Measurements from ENCODE around the gene YBX2. TPM values are rescaled to one million over a fixed set of nuclear protein-coding genes. Genes with fewer than 3 reads are reported as not detected.

YBX2 gene
- total RNA-seq, 1 donor from 2014 or later, result 0.43 TPM

DNA sequence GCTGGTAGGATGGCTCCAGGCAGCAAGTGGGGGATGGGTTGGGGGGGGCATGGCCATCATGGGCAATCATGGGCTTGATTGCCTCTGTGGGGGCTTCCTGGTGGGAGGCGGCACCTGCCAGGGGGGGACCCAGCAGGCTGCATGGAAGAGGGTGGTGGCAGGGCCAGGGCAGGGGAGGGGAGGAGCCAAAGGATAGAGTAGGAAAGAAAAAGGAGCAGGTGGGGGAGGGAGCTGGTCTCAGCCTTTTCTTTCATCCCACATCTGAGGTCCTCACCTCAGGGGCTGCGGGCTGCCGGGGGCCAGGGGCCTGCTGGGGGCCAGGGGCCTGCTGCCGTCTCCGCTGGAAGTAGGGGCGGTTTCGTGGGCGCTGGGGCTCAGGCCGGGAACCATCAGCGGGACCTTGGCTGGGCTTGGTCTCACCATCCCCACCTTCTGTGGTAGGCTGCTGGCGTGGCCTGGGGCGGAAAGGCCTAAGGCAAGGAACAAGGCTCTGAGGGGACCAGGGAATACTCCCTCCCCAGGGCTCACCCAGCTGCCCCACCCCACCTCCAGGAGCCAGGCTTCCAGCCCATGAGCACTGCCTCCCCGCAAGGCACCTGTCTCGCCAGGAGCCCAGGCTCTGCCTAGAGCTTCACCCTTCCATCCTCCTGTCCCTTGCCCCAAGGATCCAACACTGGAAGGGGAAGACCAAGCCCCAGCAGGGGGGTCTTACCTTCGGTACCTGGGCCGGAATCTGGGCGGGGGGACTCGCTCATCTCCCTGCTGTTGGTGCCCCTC lies 5.0 kb downstream of the YBX2 start:
- no peaks in the 10 kb centered on the region for H3K9me3 Mint-ChIP-seq

DNA sequence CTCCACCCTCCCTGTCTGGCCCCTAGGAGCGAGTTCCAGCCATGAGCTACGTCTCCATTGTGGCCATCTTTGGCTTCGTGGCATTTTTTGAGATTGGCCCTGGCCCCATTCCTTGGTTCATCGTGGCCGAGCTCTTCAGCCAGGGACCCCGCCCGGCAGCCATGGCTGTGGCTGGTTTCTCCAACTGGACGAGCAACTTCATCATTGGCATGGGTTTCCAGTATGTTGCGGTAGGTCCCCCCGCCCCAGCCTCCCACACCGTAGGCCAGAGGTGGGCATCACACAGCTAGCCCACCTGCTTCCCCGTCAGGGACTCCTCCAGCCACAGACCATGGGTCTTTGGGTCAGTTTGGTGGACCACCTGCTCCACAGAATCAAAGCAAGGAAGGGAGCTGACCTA lies 8.8 kb downstream of the YBX2 start:
- no peaks in the 10 kb centered on the region for H3K9me3 Mint-ChIP-seq
- peaks cover 11% of the 10 kb centered on the region for H3K4me1 Mint-ChIP-seq (ENCODE audit: low read depth)
- no peak overlapping the region for H3K4me3 Mint-ChIP-seq (ENCODE audit: low read depth)

More for the DNA sequence above, 5.0 kb downstream of the YBX2 start:
- Mint-ChIP-seq H3K36me3 (ENCODE audit: low read depth) (no peaks in the 10 kb centered on the region), H3K27ac (no peak overlapping the region), H3K4me3 (ENCODE audit: low read depth) (no peak overlapping the region), H3K4me1 (ENCODE audit: low read depth) (peaks cover 4% of the 10 kb centered on the region), H3K27me3 (ENCODE audit: low read depth) (peaks cover 28% of the 10 kb centered on the region)
- intact Hi-C loops (cut with micrococcal nuclease), result no loop called here
- no peak for DNase-seq (ENCODE audit: low spot score)

DNA sequence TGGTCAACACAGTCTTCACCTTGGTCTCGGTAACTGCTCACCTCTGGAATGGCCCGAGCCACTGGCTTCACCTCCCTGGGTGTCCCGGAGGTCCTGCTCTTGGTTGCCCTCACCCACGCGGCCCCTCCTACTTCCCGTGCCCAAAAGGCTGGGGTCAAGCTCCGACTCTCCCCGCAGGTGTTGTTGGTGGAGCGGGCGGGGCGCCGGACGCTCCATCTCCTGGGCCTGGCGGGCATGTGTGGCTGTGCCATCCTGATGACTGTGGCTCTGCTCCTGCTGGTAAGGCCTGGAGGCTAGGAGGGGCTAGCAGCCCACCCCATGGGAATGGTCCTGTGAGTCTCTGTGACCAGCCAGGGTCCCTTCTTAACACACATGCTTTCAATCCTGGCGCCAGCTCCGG lies 9.5 kb downstream of the YBX2 start:
- H3K4me3 Mint-ChIP-seq (ENCODE audit: low read depth), result no peak overlapping the region
- H3K4me1 Mint-ChIP-seq (ENCODE audit: low read depth), result peaks cover 15% of the 10 kb centered on the region
- H3K27me3 Mint-ChIP-seq (ENCODE audit: low read depth), result peaks cover 37% of the 10 kb centered on the region
- no peak for DNase-seq (ENCODE audit: low spot score)
- no peak overlapping the region for H3K27ac Mint-ChIP-seq
- H3K36me3 Mint-ChIP-seq (ENCODE audit: low read depth), result no peaks in the 10 kb centered on the region
- H3K9me3 Mint-ChIP-seq, result no peaks in the 10 kb centered on the region
- intact Hi-C loops (cut with micrococcal nuclease), result no loop called here

More for the DNA sequence above, 8.8 kb downstream of the YBX2 start:
- Mint-ChIP-seq H3K36me3 (ENCODE audit: low read depth) (no peaks in the 10 kb centered on the region), H3K27ac (no peak overlapping the region), H3K27me3 (ENCODE audit: low read depth) (peaks cover 34% of the 10 kb centered on the region)
- intact Hi-C loops (cut with micrococcal nuclease), result no loop called here
- no peak for DNase-seq (ENCODE audit: low spot score)

DNA sequence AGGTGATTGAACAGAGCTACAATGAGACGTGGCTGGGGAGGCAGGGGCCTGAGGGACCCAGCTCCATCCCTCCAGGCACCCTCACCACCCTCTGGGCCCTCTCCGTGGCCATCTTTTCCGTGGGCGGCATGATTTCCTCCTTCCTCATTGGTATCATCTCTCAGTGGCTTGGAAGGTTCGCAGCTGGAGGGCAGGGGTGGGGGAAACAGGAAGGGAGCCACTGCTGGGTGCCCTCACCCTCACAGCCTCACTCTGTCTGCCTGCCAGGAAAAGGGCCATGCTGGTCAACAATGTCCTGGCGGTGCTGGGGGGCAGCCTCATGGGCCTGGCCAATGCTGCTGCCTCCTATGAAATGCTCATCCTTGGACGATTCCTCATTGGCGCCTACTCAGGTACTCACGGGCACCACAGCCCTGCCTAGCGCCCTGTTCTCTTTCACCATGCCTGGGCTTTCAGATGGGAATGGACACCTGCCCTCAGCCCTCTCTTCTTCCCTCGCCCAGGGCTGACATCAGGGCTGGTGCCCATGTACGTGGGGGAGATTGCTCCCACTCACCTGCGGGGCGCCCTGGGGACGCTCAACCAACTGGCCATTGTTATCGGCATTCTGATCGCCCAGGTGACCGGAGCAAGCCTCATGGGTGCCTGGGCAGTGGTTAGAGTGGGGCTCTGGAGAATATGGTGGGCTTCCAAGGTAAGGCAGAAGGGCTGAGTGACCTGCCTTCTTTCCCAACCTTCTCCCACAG lies 10.8 kb downstream of the YBX2 start:
- Mint-ChIP-seq H3K36me3 (ENCODE audit: low read depth) (no peaks in the 10 kb centered on the region), H3K4me3 (ENCODE audit: low read depth) (no peak overlapping the region), H3K27ac (no peak overlapping the region), H3K27me3 (ENCODE audit: low read depth) (peaks cover 40% of the 10 kb centered on the region), H3K9me3 (no peaks in the 10 kb centered on the region), H3K4me1 (ENCODE audit: low read depth) (peaks cover 15% of the 10 kb centered on the region)
- intact Hi-C loops (cut with micrococcal nuclease), result no loop called here
- no peak for DNase-seq (ENCODE audit: low spot score)

DNA sequence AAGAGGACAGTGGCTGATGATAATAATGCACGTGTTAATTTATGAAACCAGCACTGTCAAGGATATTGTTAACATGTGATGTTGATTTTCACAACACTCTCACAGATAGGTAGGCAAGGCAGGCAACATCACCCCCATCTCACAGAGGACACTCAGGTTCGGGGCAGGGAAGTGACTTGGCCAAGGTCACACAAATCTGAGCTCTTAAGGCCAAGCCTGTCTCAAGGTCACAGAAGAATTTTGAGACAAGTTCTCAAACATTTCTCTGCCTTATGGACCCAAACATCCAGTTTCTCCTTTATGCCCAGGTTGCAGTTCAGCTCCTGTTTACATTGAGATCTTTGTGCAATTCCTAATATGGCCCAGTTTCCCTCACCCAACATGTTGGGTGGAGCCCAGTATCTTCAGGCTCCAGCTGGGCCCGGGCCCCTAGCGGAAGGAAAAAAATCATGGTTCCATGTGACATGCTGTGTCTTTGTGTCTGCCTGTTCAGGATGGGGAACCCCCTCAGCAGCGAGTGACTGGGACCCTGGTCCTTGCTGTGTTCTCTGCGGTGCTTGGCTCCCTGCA lies 11.6 kb downstream of the YBX2 start:
- Mint-ChIP-seq H3K4me1 (ENCODE audit: low read depth) (peaks cover 15% of the 10 kb centered on the region), H3K9me3 (no peaks in the 10 kb centered on the region), H3K27me3 (ENCODE audit: low read depth) (peaks cover 40% of the 10 kb centered on the region), H3K36me3 (ENCODE audit: low read depth) (no peaks in the 10 kb centered on the region), H3K4me3 (ENCODE audit: low read depth) (peak overlapping the region; percentile 38), H3K27ac (no peak overlapping the region)
- DNase-seq (ENCODE audit: low spot score), result no peak
- intact Hi-C loops (cut with micrococcal nuclease), result no loop called here

DNA sequence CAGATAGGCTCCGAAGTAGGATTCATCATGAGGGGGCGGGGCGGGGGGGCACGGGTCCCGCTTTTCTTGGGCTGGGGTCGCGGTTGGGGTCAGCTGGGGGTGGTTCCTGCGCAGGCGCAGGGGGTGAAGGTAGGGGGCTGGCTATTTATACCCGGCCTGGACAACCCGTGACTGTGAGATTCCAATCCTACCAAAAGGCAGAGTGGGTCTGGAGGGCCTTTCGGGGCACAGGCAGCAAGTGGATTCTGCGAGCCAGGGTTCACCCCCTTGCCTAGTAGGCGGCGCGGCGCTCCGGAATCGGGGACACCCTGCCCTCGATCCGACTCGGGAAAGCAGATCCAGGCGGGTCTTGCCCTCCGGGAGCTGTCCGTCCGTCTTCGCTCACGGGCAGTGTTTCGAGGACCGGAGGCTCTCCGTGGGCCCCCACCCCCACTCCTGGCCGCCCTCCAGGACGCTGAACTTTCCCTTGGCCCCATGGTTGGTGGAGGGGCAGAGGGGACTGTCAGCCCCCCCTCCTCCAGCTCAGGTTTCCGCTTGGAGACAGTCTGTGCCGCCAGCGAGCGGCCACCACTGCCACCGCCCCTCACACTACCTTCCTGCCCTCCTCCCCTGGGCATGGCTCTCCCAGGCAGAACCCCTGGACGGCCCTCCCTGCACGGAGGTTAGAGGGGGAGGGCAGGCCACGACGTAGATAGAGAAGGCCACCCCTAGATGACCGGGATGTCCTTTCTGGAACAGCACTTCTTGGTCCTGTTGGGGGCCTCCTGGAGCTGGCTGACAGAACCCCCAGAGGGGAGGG lies 12.3 kb downstream of the YBX2 start:
- H3K9me3 Mint-ChIP-seq, result no peaks in the 10 kb centered on the region
- H3K4me1 Mint-ChIP-seq (ENCODE audit: low read depth), result peaks cover 15% of the 10 kb centered on the region
- H3K36me3 Mint-ChIP-seq (ENCODE audit: low read depth), result no peaks in the 10 kb centered on the region
- no peak overlapping the region for H3K27ac Mint-ChIP-seq
- intact Hi-C loops (cut with micrococcal nuclease), result loop anchor here (1.0 to 2.0 kb wide), 3 partner anchors 30 to 44 kb away; partner anchors contain the start of genes ELP5 and GABARAP
- H3K4me3 Mint-ChIP-seq (ENCODE audit: low read depth), result peak overlapping the region; percentile 78
- DNase-seq (ENCODE audit: low spot score), result no peak
- peaks cover 42% of the 10 kb centered on the region for H3K27me3 Mint-ChIP-seq (ENCODE audit: low read depth)

DNA sequence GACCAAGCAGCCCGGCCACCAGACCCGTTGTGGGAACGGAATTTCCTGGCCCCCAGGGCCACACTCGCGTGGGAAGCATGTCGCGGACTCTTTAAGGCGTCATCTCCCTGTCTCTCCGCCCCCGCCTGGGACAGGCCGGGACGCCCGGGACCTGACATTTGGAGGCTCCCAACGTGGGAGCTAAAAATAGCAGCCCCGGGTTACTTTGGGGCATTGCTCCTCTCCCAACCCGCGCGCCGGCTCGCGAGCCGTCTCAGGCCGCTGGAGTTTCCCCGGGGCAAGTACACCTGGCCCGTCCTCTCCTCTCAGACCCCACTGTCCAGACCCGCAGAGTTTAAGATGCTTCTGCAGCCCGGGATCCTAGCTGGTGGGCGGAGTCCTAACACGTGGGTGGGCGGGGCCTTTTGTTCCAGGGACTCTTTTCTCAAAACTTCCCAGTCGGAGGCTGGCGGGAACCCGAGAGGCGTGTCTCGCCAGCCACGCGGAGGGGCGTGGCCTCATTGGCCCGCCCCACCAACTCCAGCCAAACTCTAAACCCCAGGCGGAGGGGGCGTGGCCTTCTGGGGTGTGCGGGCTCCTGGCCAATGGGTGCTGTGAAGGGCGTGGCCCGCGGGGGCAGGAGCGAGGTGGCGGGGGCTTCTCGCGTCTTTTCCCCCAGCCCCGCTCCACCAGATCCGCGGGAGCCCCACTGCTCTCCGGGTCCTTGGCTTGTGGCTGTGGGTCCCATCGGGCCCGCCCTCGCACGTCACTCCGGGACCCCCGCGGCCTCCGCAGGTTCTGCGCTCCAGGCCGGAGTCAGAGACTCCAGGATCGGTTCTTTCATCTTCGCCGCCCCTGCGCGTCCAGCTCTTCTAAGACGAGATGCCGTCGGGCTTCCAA lies 13.1 kb downstream of the YBX2 start, which contains the start of gene SLC2A4:
Gene SLC2A4 (plus strand): TSS at position 645 of the 879 bp plus-strand sequence. CDS start 217 bp downstream, at position 862.
- Mint-ChIP-seq H3K27ac (peak within 1 kb of the TSS; percentile 42), H3K4me1 (ENCODE audit: low read depth) (peaks cover 15% of the 10 kb centered on the region), H3K27me3 (ENCODE audit: low read depth) (peaks cover 40% of the 10 kb centered on the region), H3K36me3 (ENCODE audit: low read depth) (no peaks in the 10 kb centered on the region), H3K9me3 (no peaks in the 10 kb centered on the region), H3K4me3 (ENCODE audit: low read depth) (peak within 1 kb of the TSS; percentile 78)
- intact Hi-C loops (cut with micrococcal nuclease), result loop anchor here (1.0 to 2.0 kb wide), 3 partner anchors 29 to 43 kb away; partner anchors contain the start of genes ELP5 and GABARAP
- peak; percentile 76 for DNase-seq (ENCODE audit: low spot score)

DNA sequence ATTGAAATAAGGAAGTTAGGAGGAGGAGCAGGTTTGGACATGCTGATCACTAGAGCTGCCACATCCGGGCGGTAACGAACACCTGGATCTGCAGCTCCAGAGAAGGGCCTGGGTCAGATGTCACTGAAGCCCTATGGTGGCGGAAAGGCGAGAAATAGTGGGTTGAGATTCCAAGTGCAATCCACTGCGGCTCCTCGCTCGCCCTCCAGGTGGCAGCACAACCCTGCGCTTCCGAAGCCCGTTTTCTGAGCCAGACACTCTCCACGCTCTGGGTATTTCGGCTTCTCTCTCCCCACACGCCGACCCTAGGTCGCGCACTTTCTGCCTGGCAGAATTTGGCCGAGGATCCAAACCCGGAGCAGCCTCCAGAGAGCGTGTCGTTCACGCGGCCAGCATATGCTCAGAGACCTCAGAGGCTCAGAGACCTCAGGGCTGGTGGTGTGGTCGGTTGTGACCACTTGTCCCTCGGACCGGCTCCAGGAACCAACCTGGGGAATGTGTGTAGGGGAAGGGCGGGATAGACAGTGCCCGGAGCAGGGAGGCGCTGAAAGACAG lies 13.8 kb downstream of the YBX2 start:
- Mint-ChIP-seq H3K4me3 (ENCODE audit: low read depth) (peak overlapping the region; percentile 68), H3K9me3 (no peaks in the 10 kb centered on the region), H3K27me3 (ENCODE audit: low read depth) (peaks cover 36% of the 10 kb centered on the region), H3K4me1 (ENCODE audit: low read depth) (peaks cover 15% of the 10 kb centered on the region), H3K36me3 (ENCODE audit: low read depth) (no peaks in the 10 kb centered on the region), H3K27ac (no peak overlapping the region)
- intact Hi-C loops (cut with micrococcal nuclease), result loop anchor here (1.0 to 2.0 kb wide), 4 partner anchors 16 to 42 kb away; partner anchors contain the start of genes ELP5 and GABARAP
- peak; percentile 69 for DNase-seq (ENCODE audit: low spot score)

DNA sequence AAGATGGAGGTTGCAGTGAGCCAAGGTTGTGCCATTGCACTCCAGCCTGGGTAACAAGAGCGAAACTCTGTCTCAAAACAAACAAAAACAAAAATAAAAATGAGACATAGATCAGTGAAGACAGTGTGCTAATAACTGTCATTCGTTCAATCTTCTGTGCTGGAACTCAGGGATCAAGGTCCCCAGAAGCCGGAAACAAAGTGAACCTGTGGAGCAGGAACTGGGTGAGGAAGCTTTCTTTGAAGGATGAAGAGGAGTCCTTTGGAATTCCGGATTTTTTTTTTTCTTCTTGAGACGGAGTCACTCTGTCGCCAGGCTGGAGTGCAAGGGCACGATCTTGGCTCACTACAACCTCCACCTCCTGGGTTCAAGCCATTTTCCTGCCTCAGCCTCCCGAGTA lies 15.0 kb downstream of the YBX2 start:
- intact Hi-C loops (cut with micrococcal nuclease), result no loop called here
- Mint-ChIP-seq H3K4me3 (ENCODE audit: low read depth) (no peak overlapping the region), H3K27ac (no peak overlapping the region), H3K27me3 (ENCODE audit: low read depth) (peaks cover 36% of the 10 kb centered on the region), H3K4me1 (ENCODE audit: low read depth) (peaks cover 15% of the 10 kb centered on the region), H3K36me3 (ENCODE audit: low read depth) (no peaks in the 10 kb centered on the region), H3K9me3 (no peaks in the 10 kb centered on the region)
- DNase-seq (ENCODE audit: low spot score), result no peak

DNA sequence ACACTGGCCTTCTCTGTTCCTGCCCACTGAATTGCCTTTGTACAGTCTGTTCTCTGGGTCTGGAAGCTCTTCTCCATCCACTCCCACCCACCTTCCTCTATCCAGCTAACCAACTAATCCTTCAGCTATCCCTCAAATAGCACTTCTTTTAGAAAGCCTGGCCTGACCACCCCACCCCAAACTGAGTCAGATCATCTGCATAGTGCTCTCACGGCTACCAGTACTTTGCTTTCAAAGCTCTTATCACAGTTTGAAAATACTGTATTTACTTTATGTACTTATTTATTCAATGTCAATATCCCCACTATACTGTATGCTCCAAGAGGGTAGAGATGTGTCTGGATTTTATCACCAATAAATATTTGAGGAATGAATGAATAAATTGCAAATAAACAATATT lies 27.7 kb downstream of the YBX2 start:
- peaks cover 15% of the 10 kb centered on the region for H3K4me1 Mint-ChIP-seq (ENCODE audit: low read depth)
- H3K27ac Mint-ChIP-seq, result no peak overlapping the region
- intact Hi-C loops (cut with micrococcal nuclease), result no loop called here
- no peaks in the 10 kb centered on the region for H3K9me3 Mint-ChIP-seq
- no peak overlapping the region for H3K4me3 Mint-ChIP-seq (ENCODE audit: low read depth)
- DNase-seq (ENCODE audit: low spot score), result no peak
- H3K36me3 Mint-ChIP-seq (ENCODE audit: low read depth), result no peaks in the 10 kb centered on the region
- H3K27me3 Mint-ChIP-seq (ENCODE audit: low read depth), result peaks cover 36% of the 10 kb centered on the region

DNA sequence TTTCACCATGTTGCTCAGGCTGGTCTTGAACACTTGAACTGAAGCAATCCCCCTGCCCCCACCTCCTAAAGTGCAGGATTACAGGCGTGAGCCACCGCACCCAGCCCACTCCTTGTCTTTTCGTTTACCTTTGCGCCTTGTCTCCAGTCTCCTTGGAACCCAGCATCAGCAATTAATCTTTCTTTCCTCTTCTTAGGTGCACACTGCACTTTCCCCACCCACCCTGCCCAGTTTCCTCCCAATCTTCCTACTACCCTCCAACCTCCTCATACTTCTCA lies 30.7 kb downstream of the YBX2 start:
- no peak overlapping the region for H3K27ac Mint-ChIP-seq
- H3K9me3 Mint-ChIP-seq, result no peaks in the 10 kb centered on the region
- peak overlapping the region; percentile 43 for H3K4me3 Mint-ChIP-seq (ENCODE audit: low read depth)
- H3K27me3 Mint-ChIP-seq (ENCODE audit: low read depth), result peaks cover 31% of the 10 kb centered on the region
- peaks cover 9% of the 10 kb centered on the region for H3K36me3 Mint-ChIP-seq (ENCODE audit: low read depth)
- no peak for DNase-seq (ENCODE audit: low spot score)
- intact Hi-C loops (cut with micrococcal nuclease), result no loop called here
- H3K4me1 Mint-ChIP-seq (ENCODE audit: low read depth), result peaks cover 16% of the 10 kb centered on the region

Data from activated T-helper 2 cell treated with anti-CD3 and anti-CD28 coated beads, Interferon-gamma antibody, Interleukin-2, Interleukin-4, amounts not matched to agents 10 μg/mL and 5 μg/mL and 100 μg/mL, durations not matched to agents 14 hours and 24 hours and 36 hours (primary cell).